ENCODE data around the gene CHTF18.

DNA sequence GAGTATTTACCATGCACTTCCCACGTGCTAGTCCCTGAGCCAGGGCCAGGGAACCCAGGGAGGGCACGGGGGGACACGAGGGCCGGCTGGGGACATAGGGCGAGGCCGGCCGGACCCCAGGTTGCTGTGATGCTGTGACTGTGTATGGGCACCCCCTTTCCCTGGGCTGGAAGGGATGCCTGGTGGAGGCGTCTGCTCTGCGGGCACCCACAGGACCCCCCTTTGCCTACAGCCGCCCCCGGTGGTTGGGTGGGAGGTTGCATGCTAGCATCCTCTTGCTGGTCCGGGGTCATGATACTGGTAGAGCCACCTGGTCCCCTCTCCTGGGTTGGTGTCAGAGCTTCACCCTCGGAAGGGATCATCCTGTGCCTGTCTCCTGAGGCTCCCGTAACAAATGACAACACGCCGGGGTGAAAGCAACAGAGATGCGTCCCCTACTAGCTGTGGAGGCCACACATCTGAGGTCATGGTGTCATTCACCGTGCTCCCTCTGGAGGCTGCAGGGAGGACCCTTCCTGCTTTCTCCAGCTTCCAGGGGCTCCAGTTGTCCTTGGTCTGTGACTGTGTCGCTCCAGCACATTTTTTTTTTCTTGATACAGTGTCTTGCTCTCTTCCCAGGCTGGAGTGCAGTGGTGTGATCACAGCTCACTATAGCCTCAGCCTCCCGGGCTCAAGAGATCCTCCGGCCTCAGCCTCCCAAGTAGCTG lies 44.5 kb upstream of the CHTF18 start:
- TF ChIP-seq EP300 (IDR thresholded peaks at IDR 0.05) = no peak
- TF ChIP-seq POLR2A (IDR thresholded peaks at IDR 0.05; ENCODE audit: low read depth) = no peak
- no peak for TF ChIP-seq CTCF (IDR thresholded peaks at IDR 0.05)
